ENCODE measurements around the gene ALDH1B1. TPM values are rescaled to one million over a fixed set of nuclear protein-coding genes. Genes with fewer than 3 reads are reported as not detected.

ALDH1B1 gene
- total and polyA plus RNA-seq, 10 of the 15 experiments (the other 5 are each of a cell fraction or from before 2014, with no cell fraction given): 8.6 to 38.5 (median 30.9) TPM

DNA sequence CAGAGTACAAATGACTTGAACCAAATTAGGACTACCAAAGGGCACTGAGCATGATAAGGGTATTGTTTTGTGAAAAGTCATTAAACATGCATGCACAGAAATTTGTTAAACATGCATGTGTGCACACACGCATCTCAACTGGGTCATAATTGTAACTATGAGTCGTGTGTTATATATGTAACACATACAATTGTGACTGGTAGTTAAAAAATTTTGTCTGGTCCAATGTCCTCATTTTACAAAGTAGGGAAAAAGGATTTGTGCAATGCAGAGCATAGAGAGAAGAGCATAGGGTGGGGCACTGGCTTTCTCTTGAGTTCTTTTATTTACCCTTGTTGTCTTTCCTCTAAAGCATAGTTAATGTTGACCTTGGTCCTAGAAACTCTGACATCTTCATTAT, 51.1 kb downstream of the ALDH1B1 start:
- Histone ChIP-seq H3K9me3 (replicated peaks; ENCODE audit: control insufficient read depth, insufficient read depth, low read length) (no peaks in the 10 kb centered on the region), H3K79me2 (ENCODE audit: control insufficient read depth, insufficient read depth, low read length) (no peaks in the 10 kb centered on the region), H3K4me2 (ENCODE audit: control insufficient read depth, insufficient read depth) (no peak overlapping the region), H3K4me1 (ENCODE audit: control insufficient read depth, insufficient read depth, low read length) (peaks cover 4% of the 10 kb centered on the region; the same call in 1 of the 2 replicates), H3K27ac (ENCODE audit: control insufficient read depth, insufficient read depth) (no peak overlapping the region), H4K20me1 (ENCODE audit: control insufficient read depth, insufficient read depth) (no peaks in the 10 kb centered on the region), H3K4me3 (no peak overlapping the region), H3K9ac (ENCODE audit: control insufficient read depth, insufficient read depth, low read length) (no peak overlapping the region), H2AFZ (ENCODE audit: control insufficient read depth, low read depth, low read length) (no peak overlapping the region), H3K36me3 (ENCODE audit: control insufficient read depth in 2 of 2, insufficient read depth in 2 of 2, low read length in 1 of 2) (no peaks in the 10 kb centered on the region), H3K27me3 (replicated peaks in 1 of 2; ENCODE audit: control insufficient read depth in 2 of 2, insufficient read depth in 2 of 2, low read length in 1 of 2) (no peaks in the 10 kb centered on the region; a peak in 1 of 4 replicates)
- intact Hi-C loops (cut with micrococcal nuclease; ENCODE audit: unreplicated experiment): loop anchor here (10.0 kb wide), 1 partner anchor 71 kb away; no protein-coding TSS in a partner anchor
- no peak for FAIRE-seq
- ChIA-PET RAD21 (ENCODE audit: unreplicated experiment) (no interaction called here), CTCF (interaction anchor here (0.8 to 1.7 kb wide), 4 partner anchors 9 to 356 kb away, joined by 3 to 5 read pairs (median 4); no protein-coding TSS in a partner anchor), POLR2A (interaction anchor here (0.7 kb wide), 1 partner anchor 27 kb away, joined by 3 read pairs; no protein-coding TSS in a partner anchor), SMC1A (ENCODE audit: uncharacterized antibody, unreplicated experiment) (interaction anchor here (0.9 to 2.8 kb wide), 2 partner anchors 10 to 25 kb away, joined by 3 to 16 read pairs; no protein-coding TSS in a partner anchor)
- TF ChIP-seq ZSCAN29 (IDR thresholded peaks at IDR 0.05) (no peak), ZBED1 (IDR thresholded peaks at IDR 0.05; ENCODE audit: borderline replicate concordance) (no peak), SKIL (IDR thresholded peaks at IDR 0.05; ENCODE audit: low read depth, poor library complexity, severe bottlenecking) (no peak), GATAD2B (conservative IDR thresholded peaks at IDR 0.05; ENCODE audit: low read depth) (no peak), HCFC1 (IDR thresholded peaks at IDR 0.05; ENCODE audit: low read length) (no peak), CBX5 (IDR thresholded peaks at IDR 0.05; ENCODE audit: low read depth) (no peak), SREBF1 (IDR thresholded peaks at IDR 0.05; ENCODE audit: low read length) (no peak), MAX (IDR thresholded peaks at IDR 0.05; ENCODE audit: low read depth, low read length) (no peak)
- TF ChIP-seq, protein P1, sequence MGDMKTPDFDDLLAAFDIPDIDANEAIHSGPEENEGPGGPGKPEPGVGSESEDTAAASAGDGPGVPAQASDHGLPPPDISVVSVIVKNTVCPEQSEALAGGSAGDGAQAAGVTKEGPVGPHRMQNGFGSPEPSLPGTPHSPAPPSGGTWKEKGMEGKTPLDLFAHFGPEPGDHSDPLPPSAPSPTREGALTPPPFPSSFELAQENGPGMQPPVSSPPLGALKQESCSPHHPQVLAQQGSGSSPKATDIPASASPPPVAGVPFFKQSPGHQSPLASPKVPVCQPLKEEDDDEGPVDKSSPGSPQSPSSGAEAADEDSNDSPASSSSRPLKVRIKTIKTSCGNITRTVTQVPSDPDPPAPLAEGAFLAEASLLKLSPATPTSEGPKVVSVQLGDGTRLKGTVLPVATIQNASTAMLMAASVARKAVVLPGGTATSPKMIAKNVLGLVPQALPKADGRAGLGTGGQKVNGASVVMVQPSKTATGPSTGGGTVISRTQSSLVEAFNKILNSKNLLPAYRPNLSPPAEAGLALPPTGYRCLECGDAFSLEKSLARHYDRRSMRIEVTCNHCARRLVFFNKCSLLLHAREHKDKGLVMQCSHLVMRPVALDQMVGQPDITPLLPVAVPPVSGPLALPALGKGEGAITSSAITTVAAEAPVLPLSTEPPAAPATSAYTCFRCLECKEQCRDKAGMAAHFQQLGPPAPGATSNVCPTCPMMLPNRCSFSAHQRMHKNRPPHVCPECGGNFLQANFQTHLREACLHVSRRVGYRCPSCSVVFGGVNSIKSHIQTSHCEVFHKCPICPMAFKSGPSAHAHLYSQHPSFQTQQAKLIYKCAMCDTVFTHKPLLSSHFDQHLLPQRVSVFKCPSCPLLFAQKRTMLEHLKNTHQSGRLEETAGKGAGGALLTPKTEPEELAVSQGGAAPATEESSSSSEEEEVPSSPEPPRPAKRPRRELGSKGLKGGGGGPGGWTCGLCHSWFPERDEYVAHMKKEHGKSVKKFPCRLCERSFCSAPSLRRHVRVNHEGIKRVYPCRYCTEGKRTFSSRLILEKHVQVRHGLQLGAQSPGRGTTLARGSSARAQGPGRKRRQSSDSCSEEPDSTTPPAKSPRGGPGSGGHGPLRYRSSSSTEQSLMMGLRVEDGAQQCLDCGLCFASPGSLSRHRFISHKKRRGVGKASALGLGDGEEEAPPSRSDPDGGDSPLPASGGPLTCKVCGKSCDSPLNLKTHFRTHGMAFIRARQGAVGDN (IDR thresholded peaks at IDR 0.05): no peak
- WGBS (ENCODE audit: insufficient coverage, insufficient replicate concordance, low lambda C conversion rate, missing lambda C conversion rate): 6% methylated on average over 2 of the region's 2 CpGs
- no peak for DNase-seq (ENCODE audit: low read depth, low spot score)
- BruUV-seq (replicated peaks): no TSS peak
- no peak for ATAC-seq
- in situ Hi-C loops (cut with MboI): no loop called here
